ENCODE data around the gene RPL13A. TPM values are rescaled to one million over a fixed set of nuclear protein-coding genes. Genes with fewer than 3 reads are reported as not detected.

The RPL13A gene
- total RNA-seq, 1 experiment from 2014 or later, result 3,286 TPM

DNA sequence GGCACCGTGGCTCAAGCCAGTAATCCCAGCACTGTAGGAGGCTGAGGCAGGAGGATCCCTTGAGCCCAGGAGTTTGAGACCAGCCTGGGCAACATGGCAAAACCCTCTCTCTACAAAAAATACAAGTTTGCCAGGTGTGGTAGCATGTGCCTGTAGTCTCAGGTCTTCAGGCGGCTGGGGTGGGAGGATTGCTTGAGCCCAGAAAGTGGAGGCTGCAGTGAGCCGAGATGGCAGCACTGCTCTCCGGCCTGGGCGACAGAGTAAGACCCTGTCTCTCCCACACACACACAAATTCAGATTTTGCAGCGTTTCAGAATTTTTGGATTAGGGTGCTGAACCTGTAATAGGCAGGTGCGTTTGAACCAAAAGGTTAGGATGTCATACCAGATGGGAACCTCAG, 11.1 kb downstream of the RPL13A start:
- peaks cover 35 to 40% (median 36%) of the 10 kb centered on the region in 3 experiments for H3K36me3 Mint-ChIP-seq (ENCODE audit: insufficient read depth in 1 of 3, low read depth in 3 of 3)
- Histone ChIP-seq H3K4me1 (ENCODE audit: insufficient read depth, low read length) (no peaks in the 10 kb centered on the region; the same call in none of the 2 replicates), H2BK120ac (ENCODE audit: low read depth, low read length, poor library complexity, severe bottlenecking) (no peak overlapping the region), H2AK5ac (ENCODE audit: insufficient read length, low read length) (no peak overlapping the region), H3K4ac (ENCODE audit: low read depth, low read length) (no peak overlapping the region), H4K8ac (replicated peaks; ENCODE audit: insufficient read length, low read depth, low read length) (no peak overlapping the region), H3K4me2 (ENCODE audit: insufficient read depth, insufficient read length, low read length) (peak overlapping the region; percentile 5), H3K79me2 (ENCODE audit: insufficient read depth, low read length) (peaks cover 4% of the 10 kb centered on the region; the same call in 1 of the 2 replicates), H3K9me3 (ENCODE audit: control insufficient read depth, low read depth, low read length) (no peaks in the 10 kb centered on the region), H3K23me2 (ENCODE audit: insufficient read length, low read depth, low read length, poor library complexity, severe bottlenecking) (peaks cover 6% of the 10 kb centered on the region), H2BK5ac (ENCODE audit: insufficient read length, low read length) (no peak overlapping the region), H2AFZ (ENCODE audit: low read length) (no peak overlapping the region), H3K56ac (ENCODE audit: insufficient read length, low read depth, low read length) (no peak overlapping the region), H2BK20ac (ENCODE audit: low read depth, low read length, poor library complexity, severe bottlenecking) (no peak overlapping the region), H2BK15ac (ENCODE audit: low read depth, low read length) (no peak overlapping the region), H3K14ac (ENCODE audit: insufficient read depth, low read length) (no peak overlapping the region), H3K18ac (ENCODE audit: insufficient read length, low read depth, low read length) (no peak overlapping the region), H3K27ac (ENCODE audit: insufficient read length, low read depth, low read length) (no peak overlapping the region), H4K91ac (ENCODE audit: insufficient read length, low read depth, low read length) (no peak overlapping the region), H3K23ac (ENCODE audit: insufficient read length, low read depth, low read length) (no peak overlapping the region), H3K9ac (ENCODE audit: extremely low read depth, insufficient read length, low read length) (no peak overlapping the region), H3K79me1 (ENCODE audit: insufficient read depth, low read depth, low read length, poor library complexity, severe bottlenecking) (peaks cover 10% of the 10 kb centered on the region), H3T11ph (ENCODE audit: low read length) (no peak overlapping the region), H2BK12ac (ENCODE audit: insufficient read length, low read depth, low read length) (no peak overlapping the region), H3K27me3 (ENCODE audit: insufficient read depth, low read length) (no peaks in the 10 kb centered on the region), H4K20me1 (ENCODE audit: control insufficient read depth, insufficient read depth, insufficient read length) (no peaks in the 10 kb centered on the region), H4K5ac (ENCODE audit: insufficient read length, low read depth, low read length) (no peak overlapping the region)
- no peaks in the 10 kb centered on the region for H3K27me3 Mint-ChIP-seq (ENCODE audit: low read depth)
- peak overlapping the region; percentile 16 to 96 (median 57); a peak in 5 of 7 replicates for H3K27ac Mint-ChIP-seq
- peak overlapping the region; percentile 94; a peak in 4 of 5 replicates for H3K4me3 Mint-ChIP-seq
- TF ChIP-seq, protein P1, sequence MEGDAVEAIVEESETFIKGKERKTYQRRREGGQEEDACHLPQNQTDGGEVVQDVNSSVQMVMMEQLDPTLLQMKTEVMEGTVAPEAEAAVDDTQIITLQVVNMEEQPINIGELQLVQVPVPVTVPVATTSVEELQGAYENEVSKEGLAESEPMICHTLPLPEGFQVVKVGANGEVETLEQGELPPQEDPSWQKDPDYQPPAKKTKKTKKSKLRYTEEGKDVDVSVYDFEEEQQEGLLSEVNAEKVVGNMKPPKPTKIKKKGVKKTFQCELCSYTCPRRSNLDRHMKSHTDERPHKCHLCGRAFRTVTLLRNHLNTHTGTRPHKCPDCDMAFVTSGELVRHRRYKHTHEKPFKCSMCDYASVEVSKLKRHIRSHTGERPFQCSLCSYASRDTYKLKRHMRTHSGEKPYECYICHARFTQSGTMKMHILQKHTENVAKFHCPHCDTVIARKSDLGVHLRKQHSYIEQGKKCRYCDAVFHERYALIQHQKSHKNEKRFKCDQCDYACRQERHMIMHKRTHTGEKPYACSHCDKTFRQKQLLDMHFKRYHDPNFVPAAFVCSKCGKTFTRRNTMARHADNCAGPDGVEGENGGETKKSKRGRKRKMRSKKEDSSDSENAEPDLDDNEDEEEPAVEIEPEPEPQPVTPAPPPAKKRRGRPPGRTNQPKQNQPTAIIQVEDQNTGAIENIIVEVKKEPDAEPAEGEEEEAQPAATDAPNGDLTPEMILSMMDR (conservative IDR thresholded peaks at IDR 0.05), result no peak
- WGBS (ENCODE audit: extremely low coverage, insufficient read length, low lambda C conversion rate), result no CpG with 5 or more reads among the region's 7 CpGs
- DNase-seq, result no peak
- peaks cover 27 to 39% of the 10 kb centered on the region in 2 experiments for H3K4me1 Mint-ChIP-seq
- H3K9me3 Mint-ChIP-seq, result peaks cover 0 to 3% of the 10 kb centered on the region in 2 experiments; a peak in 1 of 5 replicates

Data from H9 (cell line).